GM12878 (cell line): ENCODE measurements around the gene STAT3. TPM values are rescaled to one million over a fixed set of nuclear protein-coding genes. Genes with fewer than 3 reads are reported as not detected.

Source experiments
- ATAC-seq: fragments of 200-7000 bp; cut with Tn5 transposase; 3 replicates; pipeline ENCODE4 v1.9.1; 2020; ENCODE audit warnings: mild to moderate bottlenecking, moderate library complexity
- BruUV-seq: library from RNA; stranded (reverse); fragments of 400-500 nt; replicated peaks from 2 replicates; lab custom pipeline; 2021; lab: Mats Ljungman, UMichigan
- CTCF ChIA-PET: fragments of 300-600 bp; sonication (Branson Sonifier 250); formaldehyde crosslinking; extraction: SDS; loops from one replicate; lab custom pipeline; 2021; ENCODE audit warnings: inconsistent platforms; lab: Yijun Ruan, JAX
- POLR2A ChIA-PET: fragments of 350-600 bp; formaldehyde crosslinking; extraction: SDS; loops from one replicate; lab custom pipeline; 2021; ENCODE audit warnings: inconsistent platforms; lab: Charles Lee
- RAD21 ChIA-PET: fragments of 300-600 bp; sonication (Branson Sonifier 250); formaldehyde crosslinking; loops from one replicate; lab custom pipeline; 2023; ENCODE audit warnings: antibody characterized with exemption; ENCODE audit not compliant: unreplicated experiment; lab: Charles Lee
- SMC1A ChIA-PET: fragments of 300-600 bp; sonication (Branson Sonifier 250); formaldehyde crosslinking; loops from one replicate; lab custom pipeline; 2023; ENCODE audit not compliant: unreplicated experiment, uncharacterized antibody; lab: Charles Lee
- DNase-seq: peaks from one replicate; pipeline ENCODE4 v3.0.0-alpha.2; 2011; ENCODE audit warnings: low read depth, low spot score
- FAIRE-seq: peaks from 3 replicates; lab custom pipeline; 2011; peaks lifted over from hg19 to GRCh38; lab: Jason Lieb, UNC
- H2AFZ ChIP-seq: 2 replicates; pipeline ENCODE4 v1.6.0; 2011; ENCODE audit warnings: low read depth, low read length, control low read depth; ENCODE audit not compliant: control insufficient read depth
- H3K27ac ChIP-seq: 2 replicates; pipeline ENCODE4 v1.5.1; 2011; ENCODE audit warnings: control low read depth; ENCODE audit not compliant: control insufficient read depth, insufficient read depth
- H3K27me3 ChIP-seq, 2 experiments: replicated peaks in 1 of 2; 2 replicates each; pipeline versions ENCODE4 v1.6.0 to v1.6.1; 2011; ENCODE audit warnings: low read length in 1 of 2; ENCODE audit not compliant: control insufficient read depth in 2 of 2, insufficient read depth in 2 of 2
- H3K36me3 ChIP-seq, 2 experiments: 2 replicates each; pipeline ENCODE4 v1.5.1; 2011; ENCODE audit warnings: low read length in 1 of 2; ENCODE audit not compliant: control insufficient read depth in 2 of 2, insufficient read depth in 2 of 2
- H3K4me1 ChIP-seq: 2 replicates; pipeline ENCODE4 v1.6.1; 2011; ENCODE audit warnings: mild to moderate bottlenecking, low read length, moderate library complexity, mixed read lengths; ENCODE audit not compliant: control insufficient read depth, insufficient read depth
- H3K4me2 ChIP-seq: 2 replicates; pipeline ENCODE4 v1.6.0; 2011; ENCODE audit warnings: control low read depth; ENCODE audit not compliant: control insufficient read depth, insufficient read depth
- H3K4me3 ChIP-seq: fragments of 200-600 bp; sonication (generic); 2 replicates; pipeline ENCODE4 v1.5.1; 2016
- H3K79me2 ChIP-seq: 2 replicates; pipeline ENCODE4 v1.6.0; 2011; ENCODE audit warnings: low read length; ENCODE audit not compliant: control insufficient read depth, insufficient read depth
- H3K9ac ChIP-seq: 2 replicates; pipeline ENCODE4 v1.8.0; 2011; ENCODE audit warnings: low read length, control low read depth, mixed read lengths; ENCODE audit not compliant: control insufficient read depth, insufficient read depth
- H3K9me3 ChIP-seq: replicated peaks from 3 replicates; pipeline ENCODE4 v1.5.1; 2011; ENCODE audit warnings: mild to moderate bottlenecking, low read length; ENCODE audit not compliant: control insufficient read depth, insufficient read depth
- H4K20me1 ChIP-seq: 2 replicates; pipeline ENCODE4 v1.6.0; 2011; ENCODE audit not compliant: control insufficient read depth, insufficient read depth
- ATF7 ChIP-seq: fragments of 450-650 bp; IDR thresholded peaks from 2 replicates; pipeline ENCODE4 v1.6.1; 2016; ENCODE audit warnings: low read depth, mild to moderate bottlenecking
- CBFB ChIP-seq: IDR thresholded peaks from 2 replicates; pipeline ENCODE4 v1.6.1; 2016; ENCODE audit warnings: antibody characterized with exemption, low read depth
- CBX3 ChIP-seq: fragments of 200-600 bp; sonication (generic); IDR thresholded peaks from 2 replicates; pipeline ENCODE4 v1.6.1; 2016; ENCODE audit warnings: low read depth, borderline replicate concordance
- EED ChIP-seq: sonication (generic); IDR thresholded peaks from 2 replicates; pipeline ENCODE4 v1.6.1; 2016; ENCODE audit warnings: antibody characterized with exemption, low read depth
- HDGF ChIP-seq: fragments of 450-650 bp; IDR thresholded peaks from 2 replicates; pipeline ENCODE4 v1.6.1; 2016; ENCODE audit warnings: antibody characterized with exemption
- IKZF1 ChIP-seq: fragments of 450-650 bp; conservative IDR thresholded peaks from 2 replicates; pipeline ENCODE4 v1.6.1; 2017; ENCODE audit warnings: antibody characterized with exemption, mild to moderate bottlenecking
- MYC ChIP-seq: IDR thresholded peaks from 2 replicates; pipeline ENCODE4 v1.6.1; 2011; ENCODE audit warnings: mild to moderate bottlenecking, low read length, moderate library complexity, inconsistent platforms; ENCODE audit not compliant: insufficient read depth, insufficient replicate concordance, insufficient read length, severe bottlenecking
- NBN ChIP-seq: fragments of 450-650 bp; IDR thresholded peaks from 2 replicates; pipeline ENCODE4 v1.6.1; 2016
- NFYA ChIP-seq: IDR thresholded peaks from 2 replicates; pipeline ENCODE4 v1.6.1; 2011; ENCODE audit warnings: low read depth, mild to moderate bottlenecking, low read length, improper control_type of control experiment, borderline replicate concordance
- NFYB ChIP-seq: IDR thresholded peaks from 2 replicates; pipeline ENCODE4 v1.6.1; 2011; ENCODE audit warnings: low read depth, mild to moderate bottlenecking, low read length, improper control_type of control experiment, moderate library complexity; ENCODE audit not compliant: insufficient read depth
- POLR2AphosphoS2 ChIP-seq: IDR thresholded peaks from 2 replicates; pipeline ENCODE4 v1.6.1; 2011; ENCODE audit warnings: low read depth, mild to moderate bottlenecking, low read length, improper control_type of control experiment, moderate library complexity
- RCOR1 ChIP-seq: conservative IDR thresholded peaks from 2 replicates; pipeline ENCODE4 v1.6.1; 2012; ENCODE audit warnings: low read depth, low read length, improper control_type of control experiment
- ZBED1 ChIP-seq: IDR thresholded peaks from 2 replicates; pipeline ENCODE4 v1.6.1; 2016; ENCODE audit warnings: borderline replicate concordance
- ZZZ3 ChIP-seq: IDR thresholded peaks from 2 replicates; pipeline ENCODE4 v1.6.1; 2011; ENCODE audit warnings: low read depth; ENCODE audit not compliant: control insufficient read depth, insufficient read length
- WGBS: methylation state at CpG from one replicate; pipeline ENCODE4 v1.1.6; 2016; ENCODE audit warnings: low lambda C conversion rate; ENCODE audit not compliant: insufficient replicate concordance, insufficient coverage; ENCODE audit errors: missing lambda C conversion rate; 5-methylcytosine and 5-hydroxymethylcytosine counted together
- in situ Hi-C: fragments of 300-500 bp; cut with MboI; formaldehyde crosslinking; loops from 9 replicates; pipeline ENCODE4 v1.14.3; 2018; ENCODE audit warnings: mixed read lengths
- intact Hi-C: fragments of 100-400 bp; cut with micrococcal nuclease; formaldehyde crosslinking; loops from one replicate; pipeline ENCODE4 v1.14.2; 2022; ENCODE audit not compliant: unreplicated experiment
- polyA plus RNA-seq, 11 experiments: library from polyadenylated mRNA; depleted of rRNA in 4 of 11; unstranded in 6 of 11; stranded (reverse) in 5 of 11; fragments of >200 nt; fragmentation: Nextera tagmentation in 4 of 11; fragmentation: Illumina TruSeq in 1 of 11; extraction: Ambion mirVana in 4 of 11; extraction: Trizol in 1 of 11; gene quantifications; 1 replicate in 1 of 11; 2 replicates in 10 of 11; pipeline versions ENCODE4 v1.2.1 to v1.2.3, GENCODE V29; 2011 to 2016; ENCODE audit warnings: inconsistent platforms in 2 of 11, missing spikeins in 2 of 11, low read depth in 1 of 11
- total RNA-seq, 4 experiments: library from RNA; depleted of rRNA in 3 of 4; stranded (reverse); fragments of >200 nt in 3 of 4; fragmentation: Illumina TruSeq in 1 of 4; extraction: Trizol in 1 of 4; gene quantifications; 2 replicates each; pipeline versions ENCODE4 v1.2.1 to v1.2.3, GENCODE V29; 2013 to 2021
- TF ChIP-seq, protein P1 (sequence below): IDR thresholded peaks from 2 replicates; pipeline ENCODE4 v1.6.1; 2012; ENCODE audit warnings: low read length, inconsistent platforms
- TF ChIP-seq, protein P2 (sequence below): fragments of 450-650 bp; conservative IDR thresholded peaks from 2 replicates; pipeline ENCODE4 v1.6.1; 2017; ENCODE audit warnings: mild to moderate bottlenecking, moderate library complexity
- TF ChIP-seq, protein P3 (sequence below): IDR thresholded peaks from 2 replicates; pipeline ENCODE4 v1.6.1; 2011; ENCODE audit warnings: low read depth, low read length, improper control_type of control experiment, borderline replicate concordance

Gene STAT3
- total and polyA plus RNA-seq, 10 of the 15 experiments (the other 5 are each of a cell fraction or from before 2014, with no cell fraction given) = 18.4 to 96.4 (median 60.9) TPM

DNA sequence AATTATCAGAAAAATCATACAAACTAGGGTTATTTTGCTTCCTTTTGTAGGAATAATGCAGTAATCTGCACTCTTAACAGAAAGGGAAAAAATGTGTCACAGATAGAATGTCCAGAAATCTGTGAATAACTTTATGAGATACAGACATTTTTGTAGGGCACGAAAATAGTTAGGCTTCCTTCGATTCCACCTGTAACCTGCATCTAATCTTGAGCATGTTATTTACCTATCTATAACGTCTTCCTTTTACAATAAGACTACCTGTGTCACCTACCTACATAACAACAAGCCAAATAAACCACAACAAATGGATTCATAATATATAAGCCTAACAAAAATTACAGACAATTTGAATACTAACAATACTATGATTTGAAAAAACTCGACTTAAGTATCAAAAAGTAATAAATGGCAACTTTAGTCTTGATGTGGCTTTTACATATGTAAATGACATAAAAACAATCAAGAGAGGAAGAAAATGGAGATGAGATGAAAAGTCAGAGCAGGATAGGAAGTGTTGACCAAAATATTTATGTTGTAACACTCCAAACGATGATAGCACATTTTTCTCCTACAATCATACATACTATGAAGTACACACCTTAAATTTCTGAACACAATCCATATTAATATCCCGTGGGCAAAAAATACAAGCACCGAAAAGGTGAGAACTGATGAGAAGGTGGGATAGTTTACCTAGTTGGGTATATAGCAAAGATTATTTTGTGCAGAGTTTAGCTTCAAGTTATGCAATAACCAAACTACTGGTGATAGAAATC, 114.6 kb downstream of the STAT3 start:
- Histone ChIP-seq H4K20me1 (no peaks in the 10 kb centered on the region), H3K4me2 (peak overlapping the region; percentile 94), H3K27me3 (no peaks in the 10 kb centered on the region), H3K27ac (no peak overlapping the region), H3K36me3 (no peaks in the 10 kb centered on the region), H3K4me3 (peak overlapping the region; percentile 81; the same call in 1 of the 2 replicates), H2AFZ (no peak overlapping the region), H3K4me1 (peaks cover 28% of the 10 kb centered on the region), H3K9ac (no peak overlapping the region), H3K9me3 (no peaks in the 10 kb centered on the region), H3K79me2 (peaks cover 56% of the 10 kb centered on the region)
- ATAC-seq (no peak), DNase-seq (no peak), FAIRE-seq (no peak)
- CTCF ChIA-PET = interaction anchor here (0.6 to 1.2 kb wide), 3 partner anchors 51 to 125 kb away, joined by 3 to 5 read pairs (median 3); no protein-coding TSS in a partner anchor
- intact Hi-C loops (no loop called here), in situ Hi-C loops (no loop called here)
- POLR2A ChIA-PET = interaction anchor here (0.5 to 1.1 kb wide), 9 partner anchors 11 to 490 kb away, joined by 3 to 8 read pairs (median 5); no protein-coding TSS in a partner anchor
- 13% methylated on average over 7 of the region's 7 CpGs for WGBS
- no TSS peak for BruUV-seq
- no peak for TF ChIP-seq NFYA
- TF ChIP-seq MYC = no peak
- TF ChIP-seq RCOR1 = no peak
- TF ChIP-seq, protein P1, sequence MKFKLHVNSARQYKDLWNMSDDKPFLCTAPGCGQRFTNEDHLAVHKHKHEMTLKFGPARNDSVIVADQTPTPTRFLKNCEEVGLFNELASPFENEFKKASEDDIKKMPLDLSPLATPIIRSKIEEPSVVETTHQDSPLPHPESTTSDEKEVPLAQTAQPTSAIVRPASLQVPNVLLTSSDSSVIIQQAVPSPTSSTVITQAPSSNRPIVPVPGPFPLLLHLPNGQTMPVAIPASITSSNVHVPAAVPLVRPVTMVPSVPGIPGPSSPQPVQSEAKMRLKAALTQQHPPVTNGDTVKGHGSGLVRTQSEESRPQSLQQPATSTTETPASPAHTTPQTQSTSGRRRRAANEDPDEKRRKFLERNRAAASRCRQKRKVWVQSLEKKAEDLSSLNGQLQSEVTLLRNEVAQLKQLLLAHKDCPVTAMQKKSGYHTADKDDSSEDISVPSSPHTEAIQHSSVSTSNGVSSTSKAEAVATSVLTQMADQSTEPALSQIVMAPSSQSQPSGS = no peak
- no peak for TF ChIP-seq CBX3
- no peak for TF ChIP-seq HDGF
- no peak for TF ChIP-seq ZBED1
- no peak for TF ChIP-seq NBN
- TF ChIP-seq, protein P2, sequence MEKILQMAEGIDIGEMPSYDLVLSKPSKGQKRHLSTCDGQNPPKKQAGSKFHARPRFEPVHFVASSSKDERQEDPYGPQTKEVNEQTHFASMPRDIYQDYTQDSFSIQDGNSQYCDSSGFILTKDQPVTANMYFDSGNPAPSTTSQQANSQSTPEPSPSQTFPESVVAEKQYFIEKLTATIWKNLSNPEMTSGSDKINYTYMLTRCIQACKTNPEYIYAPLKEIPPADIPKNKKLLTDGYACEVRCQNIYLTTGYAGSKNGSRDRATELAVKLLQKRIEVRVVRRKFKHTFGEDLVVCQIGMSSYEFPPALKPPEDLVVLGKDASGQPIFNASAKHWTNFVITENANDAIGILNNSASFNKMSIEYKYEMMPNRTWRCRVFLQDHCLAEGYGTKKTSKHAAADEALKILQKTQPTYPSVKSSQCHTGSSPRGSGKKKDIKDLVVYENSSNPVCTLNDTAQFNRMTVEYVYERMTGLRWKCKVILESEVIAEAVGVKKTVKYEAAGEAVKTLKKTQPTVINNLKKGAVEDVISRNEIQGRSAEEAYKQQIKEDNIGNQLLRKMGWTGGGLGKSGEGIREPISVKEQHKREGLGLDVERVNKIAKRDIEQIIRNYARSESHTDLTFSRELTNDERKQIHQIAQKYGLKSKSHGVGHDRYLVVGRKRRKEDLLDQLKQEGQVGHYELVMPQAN = no peak
- TF ChIP-seq ATF7 = no peak
- no peak for TF ChIP-seq NFYB
- no peak for TF ChIP-seq IKZF1
- no peak for TF ChIP-seq EED
- TF ChIP-seq POLR2AphosphoS2 = no peak
- no peak for TF ChIP-seq CBFB
- TF ChIP-seq, protein P3, sequence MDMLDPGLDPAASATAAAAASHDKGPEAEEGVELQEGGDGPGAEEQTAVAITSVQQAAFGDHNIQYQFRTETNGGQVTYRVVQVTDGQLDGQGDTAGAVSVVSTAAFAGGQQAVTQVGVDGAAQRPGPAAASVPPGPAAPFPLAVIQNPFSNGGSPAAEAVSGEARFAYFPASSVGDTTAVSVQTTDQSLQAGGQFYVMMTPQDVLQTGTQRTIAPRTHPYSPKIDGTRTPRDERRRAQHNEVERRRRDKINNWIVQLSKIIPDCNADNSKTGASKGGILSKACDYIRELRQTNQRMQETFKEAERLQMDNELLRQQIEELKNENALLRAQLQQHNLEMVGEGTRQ = no peak
- TF ChIP-seq ZZZ3 = no peak
- SMC1A ChIA-PET = interaction anchor here (0.8 to 1.1 kb wide), 3 partner anchors 10 to 216 kb away, joined by 4 to 6 read pairs (median 4); no protein-coding TSS in a partner anchor
- RAD21 ChIA-PET = interaction anchor here (0.6 to 1.3 kb wide), 2 partner anchors 42 to 52 kb away, joined by 3 to 6 read pairs; no protein-coding TSS in a partner anchor
